Endothelial cell of umbilical vein (primary cell): Measurements from ENCODE around the gene THSD4. TPM values are rescaled to one million over a fixed set of nuclear protein-coding genes. Genes with fewer than 3 reads are reported as not detected.

Source experiments
- BruUV-seq: library from RNA; stranded (reverse); fragments of 400-500 nt; replicated peaks from 2 replicates; lab custom pipeline; 2021; lab: Mats Ljungman, UMichigan
- CTCF ChIA-PET: fragments of 300-600, 350-600 bp; sonication (Branson Sonifier 250); formaldehyde crosslinking; loops from one replicate; lab custom pipeline; 2021; ENCODE audit warnings: antibody characterized with exemption, inconsistent platforms; lab: Charles Lee
- POLR2A ChIA-PET: fragments of 300-600, 350-600 bp; sonication (Branson Sonifier 250); formaldehyde crosslinking; loops from one replicate; lab custom pipeline; 2021; ENCODE audit warnings: antibody characterized with exemption, inconsistent platforms; lab: Charles Lee
- DNase-seq: peaks from one replicate; pipeline ENCODE4 v3.0.0-alpha.2; 2011; ENCODE audit warnings: low read depth, low spot score
- FAIRE-seq: peaks from 2 replicates; lab custom pipeline; 2011; peaks lifted over from hg19 to GRCh38; lab: Jason Lieb, UNC
- H2AFZ ChIP-seq: 2 replicates; pipeline ENCODE4 v1.6.0; 2012; ENCODE audit warnings: low read depth, low read length, control low read depth, inconsistent platforms
- H3K27ac ChIP-seq: 2 replicates; pipeline ENCODE4 v1.5.1; 2011; ENCODE audit warnings: low read depth, mild to moderate bottlenecking, control low read depth, low read length, moderate library complexity; ENCODE audit not compliant: insufficient read depth
- H3K27me3 ChIP-seq, 2 experiments: 2 replicates each; pipeline versions ENCODE4 v1.6.0 to v1.6.1; 2011; ENCODE audit warnings: low read length in 2 of 2, mixed read lengths in 1 of 2; ENCODE audit not compliant: control insufficient read depth in 2 of 2, insufficient read depth in 2 of 2
- H3K36me3 ChIP-seq, 2 experiments: 2 replicates in 1 of 2; 3 replicates in 1 of 2; pipeline ENCODE4 v1.5.1; 2011; ENCODE audit warnings: low read length in 2 of 2, mild to moderate bottlenecking in 1 of 2, moderate library complexity in 1 of 2; ENCODE audit not compliant: control insufficient read depth in 2 of 2, insufficient read depth in 2 of 2; ENCODE audit errors: extremely low read depth in 1 of 2
- H3K4me1 ChIP-seq: 3 replicates; pipeline ENCODE4 v1.5.1; 2011; ENCODE audit warnings: mild to moderate bottlenecking, low read length; ENCODE audit not compliant: control insufficient read depth, insufficient read depth; ENCODE audit errors: extremely low read depth
- H3K4me2 ChIP-seq: 2 replicates; pipeline ENCODE4 v1.6.1; 2011; ENCODE audit warnings: low read length, control low read depth, mixed read lengths; ENCODE audit not compliant: insufficient read depth
- H3K4me3 ChIP-seq, 3 experiments: fragments of 200-600 bp in 1 of 3; sonication (generic), shearing (Covaris generic) in 1 of 3; replicated peaks in 1 of 3; 2 replicates each; pipeline ENCODE4 v1.5.1; 2011 to 2016; ENCODE audit warnings: control low read depth in 3 of 3, low read length in 3 of 3, mild to moderate bottlenecking in 2 of 3, inconsistent platforms in 1 of 3, low read depth in 1 of 3, moderate library complexity in 1 of 3; ENCODE audit not compliant: insufficient read depth in 1 of 3
- H3K79me2 ChIP-seq: 2 replicates; pipeline ENCODE4 v1.6.0; 2012; ENCODE audit warnings: low read length, inconsistent platforms; ENCODE audit not compliant: control insufficient read depth, insufficient read depth
- H3K9ac ChIP-seq: replicated peaks from 2 replicates; pipeline ENCODE3; 2011; ENCODE audit warnings: low read length, control low read depth; ENCODE audit not compliant: insufficient read depth; ENCODE audit errors: extremely low read depth
- H3K9me1 ChIP-seq: replicated peaks from 3 replicates; pipeline ENCODE4 v1.6.0; 2011; ENCODE audit warnings: mild to moderate bottlenecking, low read length; ENCODE audit not compliant: control insufficient read depth, insufficient read depth; ENCODE audit errors: extremely low read depth
- H3K9me3 ChIP-seq: replicated peaks from 2 replicates; pipeline ENCODE4 v1.5.1; 2012; ENCODE audit warnings: low read length, inconsistent platforms; ENCODE audit not compliant: control insufficient read depth, insufficient read depth
- H4K20me1 ChIP-seq: replicated peaks from 2 replicates; pipeline ENCODE3; 2011; ENCODE audit warnings: mild to moderate bottlenecking, low read length; ENCODE audit not compliant: control insufficient read depth, insufficient read depth; ENCODE audit errors: extremely low read depth
- EZH2 ChIP-seq: IDR thresholded peaks from 2 replicates; pipeline ENCODE4 v1.6.1; 2012; ENCODE audit warnings: borderline replicate concordance, low read depth, mild to moderate bottlenecking, moderate library complexity, low read length, inconsistent platforms; ENCODE audit not compliant: severe bottlenecking
- FOS ChIP-seq: IDR thresholded peaks from 2 replicates; pipeline ENCODE4 v1.6.1; 2011; ENCODE audit warnings: mild to moderate bottlenecking, low read length, moderate library complexity, borderline replicate concordance; ENCODE audit not compliant: insufficient read depth
- GATA2 ChIP-seq: IDR thresholded peaks from 2 replicates; pipeline ENCODE4 v1.7.0; 2011; ENCODE audit warnings: low read depth, mild to moderate bottlenecking, moderate library complexity, mixed read lengths, low read length; ENCODE audit not compliant: insufficient read length, insufficient read depth
- JUN ChIP-seq: IDR thresholded peaks from 2 replicates; pipeline ENCODE4 v1.6.1; 2011; ENCODE audit warnings: borderline replicate concordance, low read depth; ENCODE audit not compliant: insufficient read length, insufficient read depth
- MYC ChIP-seq: IDR thresholded peaks from one replicate; pipeline ENCODE4 v1.6.1; 2011; ENCODE audit warnings: mild to moderate bottlenecking, low read depth, low read length
- POLR2A ChIP-seq: IDR thresholded peaks from 2 replicates; pipeline ENCODE4 v1.6.1; 2012; ENCODE audit warnings: low read depth, mild to moderate bottlenecking, control low read depth, low read length
- POLR2AphosphoS5 ChIP-seq: IDR thresholded peaks from 2 replicates; pipeline ENCODE4 v1.6.1; 2012; ENCODE audit warnings: low read depth, mild to moderate bottlenecking, control low read depth, low read length, moderate library complexity; ENCODE audit not compliant: insufficient read depth
- dilution Hi-C: fragments of 300-500 bp; cut with MboI; formaldehyde crosslinking; loops from one replicate; pipeline ENCODE4 v1.15.0; 2019; ENCODE audit warnings: low sequenced_read_pairs; ENCODE audit not compliant: extremely low pct_ligation_motif_present
- intact Hi-C: fragments of 100-400 bp; cut with micrococcal nuclease; formaldehyde crosslinking; loops from one replicate; pipeline ENCODE4 v1.10.0; 2022
- polyA plus RNA-seq, 4 experiments: library from polyadenylated mRNA; depleted of rRNA in 3 of 4; stranded (reverse) in 3 of 4; unstranded in 1 of 4; fragments of >200 nt; gene quantifications; 2 replicates each; pipeline versions ENCODE4 v1.2.1 to v1.2.3, GENCODE V29; 2011 to 2012; ENCODE audit warnings: missing spikeins in 1 of 4
- total RNA-seq: library from RNA; stranded (reverse); gene quantifications from 2 replicates; pipeline ENCODE4 v1.2.3, GENCODE V29; 2021
- TF ChIP-seq, protein P1 (sequence below), 2 donors: IDR thresholded peaks; 1 replicate in 1 of 2; 2 replicates in 1 of 2; pipeline ENCODE4 v1.5.1; 2011; ENCODE audit warnings: low read length in 2 of 2, mild to moderate bottlenecking in 2 of 2, moderate library complexity in 2 of 2, control low read depth in 1 of 2, inconsistent platforms in 1 of 2, low read depth in 1 of 2; ENCODE audit not compliant: insufficient read depth in 1 of 2; ENCODE audit errors: extremely low read depth in 1 of 2
- TF ChIP-seq, protein P2 (sequence below): IDR thresholded peaks from 2 replicates; pipeline ENCODE4 v1.6.1; 2011; ENCODE audit not compliant: insufficient read depth, insufficient read length

Gene THSD4
- total and polyA plus RNA-seq, 2 donors (not counting 3 experiments of a cell fraction or from before 2014, with no cell fraction given) = 9.9 to 25.4 TPM

- FAIRE-seq (no peak), DNase-seq (no peak)
- CTCF ChIA-PET = interaction anchor here (1.4 kb wide), 1 partner anchor 506 kb away, joined by 3 read pairs; no protein-coding TSS in a partner anchor
- peaks cover 0 to 2% of the 10 kb centered on the region in 2 experiments for H3K27me3 ChIP-seq
- H3K9ac ChIP-seq = no peak overlapping the region
- no peak overlapping the region for H3K27ac ChIP-seq
- H4K20me1 ChIP-seq = no peaks in the 10 kb centered on the region
- no peak overlapping the region for H3K4me2 ChIP-seq
- no peaks in the 10 kb centered on the region for H3K9me3 ChIP-seq
- no peaks in the 10 kb centered on the region for H3K36me3 ChIP-seq
- H3K9me1 ChIP-seq = no peaks in the 10 kb centered on the region
- no peak overlapping the region for H2AFZ ChIP-seq
- POLR2A ChIA-PET = no interaction called here
- intact Hi-C loops (loop anchor here (2.0 kb wide), 2 partner anchors 151 to 677 kb away; no protein-coding TSS in a partner anchor), dilution Hi-C loops (no loop called here)
- H3K79me2 ChIP-seq = no peaks in the 10 kb centered on the region
- no TSS peak for BruUV-seq
- no peak overlapping the region for H3K4me3 ChIP-seq
- H3K4me1 ChIP-seq = peaks cover 12% of the 10 kb centered on the region
- TF ChIP-seq FOS = no peak
- no peak for TF ChIP-seq POLR2AphosphoS5
- TF ChIP-seq MYC = no peak
- TF ChIP-seq, protein P1, sequence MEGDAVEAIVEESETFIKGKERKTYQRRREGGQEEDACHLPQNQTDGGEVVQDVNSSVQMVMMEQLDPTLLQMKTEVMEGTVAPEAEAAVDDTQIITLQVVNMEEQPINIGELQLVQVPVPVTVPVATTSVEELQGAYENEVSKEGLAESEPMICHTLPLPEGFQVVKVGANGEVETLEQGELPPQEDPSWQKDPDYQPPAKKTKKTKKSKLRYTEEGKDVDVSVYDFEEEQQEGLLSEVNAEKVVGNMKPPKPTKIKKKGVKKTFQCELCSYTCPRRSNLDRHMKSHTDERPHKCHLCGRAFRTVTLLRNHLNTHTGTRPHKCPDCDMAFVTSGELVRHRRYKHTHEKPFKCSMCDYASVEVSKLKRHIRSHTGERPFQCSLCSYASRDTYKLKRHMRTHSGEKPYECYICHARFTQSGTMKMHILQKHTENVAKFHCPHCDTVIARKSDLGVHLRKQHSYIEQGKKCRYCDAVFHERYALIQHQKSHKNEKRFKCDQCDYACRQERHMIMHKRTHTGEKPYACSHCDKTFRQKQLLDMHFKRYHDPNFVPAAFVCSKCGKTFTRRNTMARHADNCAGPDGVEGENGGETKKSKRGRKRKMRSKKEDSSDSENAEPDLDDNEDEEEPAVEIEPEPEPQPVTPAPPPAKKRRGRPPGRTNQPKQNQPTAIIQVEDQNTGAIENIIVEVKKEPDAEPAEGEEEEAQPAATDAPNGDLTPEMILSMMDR (IDR thresholded peaks at IDR 0.05; ENCODE audit: extremely low read depth in 1 of 2, insufficient read depth in 1 of 2, low read depth in 1 of 2, low read length in 2 of 2) = no peak
- no peak for TF ChIP-seq JUN
- TF ChIP-seq POLR2A = no peak
- no peak for TF ChIP-seq GATA2
- TF ChIP-seq, protein P2, sequence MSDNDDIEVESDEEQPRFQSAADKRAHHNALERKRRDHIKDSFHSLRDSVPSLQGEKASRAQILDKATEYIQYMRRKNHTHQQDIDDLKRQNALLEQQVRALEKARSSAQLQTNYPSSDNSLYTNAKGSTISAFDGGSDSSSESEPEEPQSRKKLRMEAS = no peak
- no peak for TF ChIP-seq EZH2
These were observed 534.6 kb downstream of the THSD4 start for GRCh38 chr15:71649894-71650293.
